ENCODE results near the gene NPAS3. TPM values are rescaled to one million over a fixed set of nuclear protein-coding genes. Genes with fewer than 3 reads are reported as not detected.

Gene NPAS3
- total and polyA plus RNA-seq, 2 donors (not counting 3 experiments of a cell fraction or from before 2014, with no cell fraction given): 0.10 to 0.13 TPM

DNA sequence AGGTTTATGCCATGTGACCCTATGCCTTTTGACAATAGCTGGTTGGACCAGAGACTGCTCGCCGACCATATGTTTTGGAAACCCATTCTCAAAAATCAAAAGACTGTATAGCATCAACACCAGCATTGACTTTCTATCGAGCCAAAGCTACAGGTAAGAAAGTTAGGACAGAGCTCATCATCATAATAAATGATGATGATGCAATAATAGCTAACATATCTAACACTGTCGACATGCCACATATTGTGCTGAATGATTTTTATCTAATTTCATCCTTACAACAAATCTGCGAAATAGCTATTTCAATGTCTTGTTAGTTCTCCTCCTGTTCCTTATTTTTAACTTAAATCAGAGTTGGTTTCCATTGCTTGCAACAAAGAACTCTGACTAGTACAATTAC is 909.3 kb downstream of the NPAS3 start:
- Histone ChIP-seq H3K4me3 (replicated peaks in 1 of 3; ENCODE audit: insufficient read depth in 1 of 3, low read depth in 1 of 3, low read length in 3 of 3) (no peak overlapping the region), H3K36me3 (ENCODE audit: control insufficient read depth in 2 of 2, extremely low read depth in 1 of 2, insufficient read depth in 2 of 2, low read length in 2 of 2) (no peaks in the 10 kb centered on the region), H3K9me1 (replicated peaks; ENCODE audit: control insufficient read depth, extremely low read depth, insufficient read depth, low read length) (no peaks in the 10 kb centered on the region), H2AFZ (ENCODE audit: low read depth, low read length) (no peak overlapping the region), H3K27ac (ENCODE audit: insufficient read depth, low read depth, low read length) (no peak overlapping the region), H3K27me3 (ENCODE audit: control insufficient read depth in 2 of 2, insufficient read depth in 2 of 2, low read length in 2 of 2) (no peaks in the 10 kb centered on the region), H3K4me2 (ENCODE audit: insufficient read depth, low read length) (no peak overlapping the region), H3K4me1 (ENCODE audit: control insufficient read depth, extremely low read depth, insufficient read depth, low read length) (no peaks in the 10 kb centered on the region), H3K79me2 (ENCODE audit: control insufficient read depth, insufficient read depth, low read length) (no peaks in the 10 kb centered on the region), H4K20me1 (replicated peaks; ENCODE audit: control insufficient read depth, extremely low read depth, insufficient read depth, low read length) (no peaks in the 10 kb centered on the region), H3K9me3 (replicated peaks; ENCODE audit: control insufficient read depth, insufficient read depth, low read length) (no peaks in the 10 kb centered on the region), H3K9ac (replicated peaks; ENCODE audit: extremely low read depth, insufficient read depth, low read length) (no peak overlapping the region)
- FAIRE-seq: no peak
- dilution Hi-C loops (cut with MboI; ENCODE audit: extremely low pct_ligation_motif_present, low sequenced_read_pairs) (no loop called here), intact Hi-C loops (cut with micrococcal nuclease) (no loop called here)
- ChIA-PET POLR2A (no interaction called here), CTCF (interaction anchor here (0.5 to 4.9 kb wide), 19 partner anchors 8 to 1136 kb away, joined by 3 to 244 read pairs (median 8); no protein-coding TSS in a partner anchor)
- TF ChIP-seq GATA2 (IDR thresholded peaks at IDR 0.05; ENCODE audit: insufficient read depth, insufficient read length, low read depth, low read length) (no peak), JUN (IDR thresholded peaks at IDR 0.05; ENCODE audit: borderline replicate concordance, insufficient read depth, insufficient read length, low read depth) (no peak), FOS (IDR thresholded peaks at IDR 0.05; ENCODE audit: borderline replicate concordance, insufficient read depth, low read length) (no peak), POLR2A (IDR thresholded peaks at IDR 0.05; ENCODE audit: low read depth, low read length) (no peak), MYC (IDR thresholded peaks at IDR 0.05; ENCODE audit: low read depth, low read length) (no peak), POLR2AphosphoS5 (IDR thresholded peaks at IDR 0.05; ENCODE audit: insufficient read depth, low read depth, low read length) (no peak), EZH2 (IDR thresholded peaks at IDR 0.05; ENCODE audit: borderline replicate concordance, low read depth, low read length, severe bottlenecking) (no peak)
- TF ChIP-seq, protein P1, sequence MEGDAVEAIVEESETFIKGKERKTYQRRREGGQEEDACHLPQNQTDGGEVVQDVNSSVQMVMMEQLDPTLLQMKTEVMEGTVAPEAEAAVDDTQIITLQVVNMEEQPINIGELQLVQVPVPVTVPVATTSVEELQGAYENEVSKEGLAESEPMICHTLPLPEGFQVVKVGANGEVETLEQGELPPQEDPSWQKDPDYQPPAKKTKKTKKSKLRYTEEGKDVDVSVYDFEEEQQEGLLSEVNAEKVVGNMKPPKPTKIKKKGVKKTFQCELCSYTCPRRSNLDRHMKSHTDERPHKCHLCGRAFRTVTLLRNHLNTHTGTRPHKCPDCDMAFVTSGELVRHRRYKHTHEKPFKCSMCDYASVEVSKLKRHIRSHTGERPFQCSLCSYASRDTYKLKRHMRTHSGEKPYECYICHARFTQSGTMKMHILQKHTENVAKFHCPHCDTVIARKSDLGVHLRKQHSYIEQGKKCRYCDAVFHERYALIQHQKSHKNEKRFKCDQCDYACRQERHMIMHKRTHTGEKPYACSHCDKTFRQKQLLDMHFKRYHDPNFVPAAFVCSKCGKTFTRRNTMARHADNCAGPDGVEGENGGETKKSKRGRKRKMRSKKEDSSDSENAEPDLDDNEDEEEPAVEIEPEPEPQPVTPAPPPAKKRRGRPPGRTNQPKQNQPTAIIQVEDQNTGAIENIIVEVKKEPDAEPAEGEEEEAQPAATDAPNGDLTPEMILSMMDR (IDR thresholded peaks at IDR 0.05; ENCODE audit: extremely low read depth in 1 of 2, insufficient read depth in 1 of 2, low read depth in 1 of 2, low read length in 2 of 2): no peak
- TF ChIP-seq, protein P2, sequence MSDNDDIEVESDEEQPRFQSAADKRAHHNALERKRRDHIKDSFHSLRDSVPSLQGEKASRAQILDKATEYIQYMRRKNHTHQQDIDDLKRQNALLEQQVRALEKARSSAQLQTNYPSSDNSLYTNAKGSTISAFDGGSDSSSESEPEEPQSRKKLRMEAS (IDR thresholded peaks at IDR 0.05; ENCODE audit: insufficient read depth, insufficient read length): no peak
- DNase-seq (ENCODE audit: low read depth, low spot score): no peak
- BruUV-seq (replicated peaks): no TSS peak

Measured in endothelial cell of umbilical vein (primary cell).